Stomach (tissue), 4 donors: Measurements from ENCODE around the gene CSF1.

Experiments used
- CTCF ChIP-seq, 7 experiments: fragments of 450-650 bp in 4 of 7; fragments of 200-600 bp in 3 of 7; sonication (generic) in 3 of 7; IDR thresholded peaks; one replicate each; pipeline ENCODE4 v1.5.1; 2016 to 2019; ENCODE audit warnings: antibody characterized with exemption in 7 of 7, control low read depth in 2 of 7, mild to moderate bottlenecking in 1 of 7
- EP300 ChIP-seq: sonication (generic); formaldehyde crosslinking; IDR thresholded peaks from one replicate; pipeline ENCODE4 v1.6.1; 2017; ENCODE audit warnings: antibody characterized with exemption
- POLR2A ChIP-seq, 4 donors: fragments of 450-650 bp; IDR thresholded peaks; one replicate each; pipeline ENCODE4 v1.6.1; 2016; ENCODE audit warnings: antibody characterized with exemption in 4 of 4, control low read depth in 2 of 4, mild to moderate bottlenecking in 1 of 4, moderate library complexity in 1 of 4
- POLR2AphosphoS5 ChIP-seq, 3 donors: sonication (generic); formaldehyde crosslinking; IDR thresholded peaks; one replicate each; pipeline ENCODE4 v1.6.1; 2016; ENCODE audit warnings: antibody characterized with exemption in 3 of 3

- TF ChIP-seq POLR2AphosphoS5 (IDR thresholded peaks at IDR 0.05): no peak
- TF ChIP-seq CTCF (IDR thresholded peaks at IDR 0.05): no peak
- no peak for TF ChIP-seq EP300
- no peak for TF ChIP-seq POLR2A (IDR thresholded peaks at IDR 0.05)
Measured at GRCh38 chr1:109933856-109934711, 23.4 kb downstream of the CSF1 start.
